Measurements from ENCODE around the gene SCUBE1.

- TF ChIP-seq EP300 (IDR thresholded peaks at IDR 0.05) (no peak), CTCF (IDR thresholded peaks at IDR 0.05) (no peak), POLR2A (IDR thresholded peaks at IDR 0.05) (no peak)
These were observed 40.6 kb downstream of the SCUBE1 start for GRCh38 chr22:43302531-43303041.
